Activated naive CD4-positive, alpha-beta T cell treated with anti-CD3 and anti-CD28 coated beads for 36 hours (primary cell): Measurements from ENCODE around the gene KRTAP15-1. TPM values are rescaled to one million over a fixed set of nuclear protein-coding genes. Genes with fewer than 3 reads are reported as not detected.

Experiments
- total RNA-seq, 2 experiments: library from RNA; stranded (reverse); gene quantifications; one replicate each; pipeline ENCODE4 v1.2.3, GENCODE V29; 2021

KRTAP15-1 gene
- total RNA-seq, 2 experiments from 2014 or later: not detected

Other genes with a start within 250 kb of the KRTAP15-1 start
- gene CLDN8, start 224.2 kb upstream of the KRTAP15-1 start, total RNA-seq: not detected
- not detected for gene KRTAP24-1, start 157.3 kb upstream of the KRTAP15-1 start, total RNA-seq
- gene KRTAP25-1, start 150.8 kb upstream of the KRTAP15-1 start, total RNA-seq: not detected
- gene KRTAP26-1, start 120.0 kb upstream of the KRTAP15-1 start, total RNA-seq: not detected
- gene KRTAP27-1, start 102.6 kb upstream of the KRTAP15-1 start, total RNA-seq: not detected
- not detected for gene KRTAP23-1, start 91.7 kb upstream of the KRTAP15-1 start, total RNA-seq
- gene KRTAP13-2, start 68.0 kb upstream of the KRTAP15-1 start, total RNA-seq: not detected
- gene KRTAP13-1, start 44.2 kb upstream of the KRTAP15-1 start, total RNA-seq: not detected
- not detected for gene KRTAP13-3, start 14.3 kb upstream of the KRTAP15-1 start, total RNA-seq
- not detected for gene KRTAP13-4, start 10.1 kb upstream of the KRTAP15-1 start, total RNA-seq
- gene KRTAP19-1, start 40.1 kb downstream of the KRTAP15-1 start, total RNA-seq: not detected
- gene KRTAP19-2, start 47.2 kb downstream of the KRTAP15-1 start, total RNA-seq: not detected
- not detected for gene KRTAP19-3, start 51.7 kb downstream of the KRTAP15-1 start, total RNA-seq
- not detected for gene KRTAP19-4, start 56.9 kb downstream of the KRTAP15-1 start, total RNA-seq
- not detected for gene KRTAP19-5, start 61.9 kb downstream of the KRTAP15-1 start, total RNA-seq
- not detected for gene KRTAP19-6, start 101.6 kb downstream of the KRTAP15-1 start, total RNA-seq
- not detected for gene KRTAP19-7, start 121.0 kb downstream of the KRTAP15-1 start, total RNA-seq
- not detected for gene KRTAP22-2, start 150.1 kb downstream of the KRTAP15-1 start, total RNA-seq
- gene KRTAP6-3, start 152.2 kb downstream of the KRTAP15-1 start, total RNA-seq: not detected
- not detected for gene KRTAP6-2, start 158.6 kb downstream of the KRTAP15-1 start, total RNA-seq
- gene KRTAP22-1, start 160.8 kb downstream of the KRTAP15-1 start, total RNA-seq: not detected
- gene KRTAP6-1, start 173.7 kb downstream of the KRTAP15-1 start, total RNA-seq: not detected
- gene KRTAP20-1, start 176.2 kb downstream of the KRTAP15-1 start, total RNA-seq: not detected
- gene KRTAP20-4, start 180.4 kb downstream of the KRTAP15-1 start, total RNA-seq: not detected
- not detected for gene KRTAP20-2, start 194.9 kb downstream of the KRTAP15-1 start, total RNA-seq
- not detected for gene KRTAP20-3, start 202.6 kb downstream of the KRTAP15-1 start, total RNA-seq